GM12875 (cell line): ENCODE results near the gene TSPAN33.

Source experiments
- H3K4me3 ChIP-seq: one replicate; pipeline ENCODE4 v1.5.1; 2011; ENCODE audit warnings: low read depth, low read length, control low read depth
- CTCF ChIP-seq: IDR thresholded peaks from 2 replicates; pipeline ENCODE4 v1.5.1; 2011; ENCODE audit warnings: low read depth, mild to moderate bottlenecking, control low read depth, inconsistent platforms, low read length, moderate library complexity, borderline replicate concordance; ENCODE audit not compliant: insufficient read depth

The TSPAN33 gene

GRCh38 chr7:129136887-129137642 is 7.4 kb upstream of the TSPAN33 start:
- no peak for TF ChIP-seq CTCF
- no peak overlapping the region for H3K4me3 ChIP-seq

GRCh38 chr7:129143724-129144094 is 798 bp upstream of the TSPAN33 start:
- no peak for TF ChIP-seq CTCF
- no peak overlapping the region for H3K4me3 ChIP-seq

GRCh38 chr7:129144834-129145668 is 544 bp downstream of the TSPAN33 start:
- TF ChIP-seq CTCF, result peak; percentile 48; the same call in 1 of the 2 replicates
- peak overlapping the region; percentile 62 for H3K4me3 ChIP-seq

- H3K4me3 ChIP-seq, result peak overlapping the region; percentile 62
- TF ChIP-seq CTCF, result no peak
Measured at GRCh38 chr7:129146237-129146979, 1.9 kb downstream of the TSPAN33 start.

GRCh38 chr7:129147731-129148130 is 3.2 kb downstream of the TSPAN33 start:
- no peak overlapping the region for H3K4me3 ChIP-seq
- TF ChIP-seq CTCF, result no peak

- TF ChIP-seq CTCF, result no peak
- no peak overlapping the region for H3K4me3 ChIP-seq
Measured at GRCh38 chr7:129149511-129149910, 5.0 kb downstream of the TSPAN33 start.
